HG03442 (cell line): ENCODE measurements around the gene TLL2.

Experiments used
- ATAC-seq: cut with Tn5 transposase; IDR thresholded peaks from one replicate; pipeline ENCODE4 v1.9.1; 2021; ENCODE audit warnings: mild to moderate bottlenecking, moderate library complexity; ENCODE audit not compliant: unreplicated experiment

TLL2 gene

DNA sequence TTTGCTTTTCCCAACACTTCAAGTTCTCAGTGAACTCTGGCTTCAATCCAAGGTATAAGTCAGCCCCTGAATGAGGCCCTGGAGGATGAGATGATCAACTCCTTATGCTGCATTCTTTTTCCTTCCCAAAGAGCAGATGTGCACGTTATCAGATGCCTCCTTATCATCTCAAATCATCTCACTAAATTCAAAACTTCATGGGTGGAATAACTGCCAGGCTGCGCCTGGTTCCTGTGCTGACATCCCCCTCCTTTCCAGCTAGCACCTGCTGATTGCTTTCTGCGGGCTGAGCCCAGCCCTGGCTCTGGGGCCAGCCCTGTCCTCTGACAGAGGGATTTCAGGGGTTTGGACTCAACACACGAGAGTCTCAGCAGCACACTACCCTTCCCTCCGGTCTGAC lies 44.9 kb downstream of the TLL2 start:
- ATAC-seq = no peak

DNA sequence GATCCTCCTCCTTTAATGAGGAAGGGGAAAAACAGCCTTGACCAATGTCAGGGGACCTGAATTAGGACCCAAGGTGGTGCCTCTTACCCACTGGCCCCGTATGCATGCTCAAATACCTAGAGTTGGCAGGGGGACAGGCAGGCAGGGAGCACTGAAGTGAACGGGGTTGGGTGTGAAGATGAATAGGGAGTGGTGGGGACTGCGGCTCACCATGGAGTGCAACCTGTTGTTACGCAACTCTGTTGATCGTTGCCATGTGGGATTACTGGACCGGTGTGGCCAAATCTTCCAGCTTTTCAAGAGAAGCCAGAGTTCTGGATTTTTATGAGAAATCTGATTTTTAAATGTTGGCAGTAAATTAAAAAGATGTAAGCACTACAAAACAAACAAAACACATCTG lies 48.1 kb downstream of the TLL2 start:
- ATAC-seq = no peak

DNA sequence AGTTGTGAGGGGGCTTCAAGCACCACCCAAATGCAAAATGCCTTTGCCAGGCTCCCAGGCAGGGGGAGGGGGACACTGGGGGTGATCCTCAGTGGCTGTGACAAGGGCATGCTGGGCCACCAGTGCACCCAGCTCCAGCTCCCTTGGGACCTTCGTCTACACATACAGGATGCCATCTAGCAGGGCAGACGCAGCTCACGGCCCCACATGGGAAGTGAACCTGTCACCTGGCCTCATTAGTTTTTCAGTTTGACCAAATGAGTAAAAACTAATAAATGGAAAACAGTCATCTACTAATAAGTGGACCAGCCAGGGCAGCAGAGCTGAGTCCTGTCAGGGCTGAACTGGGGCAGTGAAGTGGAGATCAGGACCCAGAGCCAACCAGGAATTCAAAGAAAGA lies 50.2 kb downstream of the TLL2 start:
- ATAC-seq = no peak

DNA sequence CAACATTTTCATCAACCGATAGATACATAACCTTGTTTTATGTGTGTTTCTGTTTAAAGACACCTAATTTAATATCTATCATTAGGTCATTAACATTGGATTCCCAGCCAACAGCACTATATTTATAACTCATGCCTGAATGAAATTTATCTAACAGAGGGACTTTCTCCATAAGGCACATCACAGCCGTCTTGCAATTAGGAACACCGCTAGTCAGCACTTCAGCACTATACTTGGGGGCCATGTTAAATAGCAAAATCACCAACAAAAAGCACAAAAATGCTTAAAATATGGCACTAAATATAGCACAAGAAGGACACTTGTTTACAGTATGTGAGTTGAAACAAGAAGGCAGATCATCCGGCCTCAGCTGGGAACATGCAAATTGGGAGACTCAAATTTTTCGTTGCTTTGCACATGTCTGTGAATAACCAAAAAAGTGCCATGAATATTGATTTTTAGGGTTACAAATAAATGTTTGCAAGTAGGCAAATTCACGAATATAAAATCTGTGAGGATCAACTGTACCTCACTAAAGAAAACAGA lies 51.0 kb downstream of the TLL2 start:
- no peak for ATAC-seq

DNA sequence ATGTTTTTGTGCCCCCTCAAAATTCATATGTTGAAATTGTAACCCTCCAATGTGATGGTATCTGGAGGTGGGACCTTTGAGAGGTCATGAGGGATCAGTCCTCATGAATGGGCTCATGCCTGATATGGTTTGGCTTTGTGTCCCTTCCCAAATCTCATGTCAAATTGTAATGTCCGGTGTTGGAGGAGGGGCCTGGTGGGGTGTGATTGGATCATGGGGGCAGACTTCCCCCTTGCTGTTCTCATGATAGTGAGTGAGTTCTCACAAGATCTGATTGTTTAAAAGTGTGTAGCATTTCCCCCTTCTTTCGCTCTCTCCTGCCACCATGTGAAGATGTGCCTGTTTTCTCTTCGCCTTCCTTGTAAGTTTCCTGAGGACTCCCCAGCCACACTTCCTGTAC lies 53.4 kb downstream of the TLL2 start:
- no peak for ATAC-seq

DNA sequence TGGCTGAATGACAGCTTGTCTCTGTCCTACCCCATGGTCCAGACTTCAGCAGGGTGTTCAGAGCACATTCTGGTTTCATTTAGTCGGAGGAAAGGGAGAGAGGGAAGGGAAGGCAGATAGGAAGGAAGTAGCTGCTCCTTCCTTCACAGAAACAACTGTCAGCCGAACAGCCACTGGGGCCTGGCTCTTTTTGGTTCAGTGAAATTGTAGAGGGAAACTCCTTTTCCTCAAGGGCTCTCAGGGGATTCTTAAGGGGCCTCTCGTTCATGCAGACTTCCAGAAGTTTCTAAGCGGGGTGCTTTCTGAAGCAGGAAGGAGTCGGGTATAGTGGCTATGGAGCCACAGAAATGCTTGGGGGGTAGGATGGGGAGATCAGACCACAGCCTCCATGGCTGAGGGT lies 56.4 kb downstream of the TLL2 start:
- ATAC-seq = no peak

DNA sequence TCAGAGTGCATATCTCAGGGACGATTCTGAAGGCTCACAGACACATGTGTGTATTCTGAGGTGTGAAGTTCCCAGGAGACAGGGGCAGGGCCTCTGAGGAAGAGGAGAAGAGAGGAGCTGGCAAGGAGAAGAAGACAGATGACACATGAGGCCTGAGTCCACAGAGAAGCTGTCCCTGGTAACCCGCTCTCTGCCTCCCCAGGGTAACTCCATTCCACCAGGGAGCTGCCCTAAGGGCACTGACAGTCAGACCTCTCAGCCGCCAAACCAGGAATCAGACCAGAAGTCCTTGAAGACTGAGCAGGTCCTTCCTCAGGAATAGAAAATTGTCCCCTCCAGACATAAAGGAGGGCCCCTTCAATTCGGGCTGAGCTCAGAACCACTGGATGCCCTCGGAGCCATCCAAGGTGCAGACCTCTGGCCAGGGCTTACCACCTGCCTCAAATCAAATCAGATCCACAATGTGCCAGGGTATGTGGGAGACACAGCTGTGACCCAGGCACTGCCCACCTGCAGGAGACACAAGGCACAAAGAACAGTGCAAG lies 57.4 kb downstream of the TLL2 start:
- no peak for ATAC-seq

DNA sequence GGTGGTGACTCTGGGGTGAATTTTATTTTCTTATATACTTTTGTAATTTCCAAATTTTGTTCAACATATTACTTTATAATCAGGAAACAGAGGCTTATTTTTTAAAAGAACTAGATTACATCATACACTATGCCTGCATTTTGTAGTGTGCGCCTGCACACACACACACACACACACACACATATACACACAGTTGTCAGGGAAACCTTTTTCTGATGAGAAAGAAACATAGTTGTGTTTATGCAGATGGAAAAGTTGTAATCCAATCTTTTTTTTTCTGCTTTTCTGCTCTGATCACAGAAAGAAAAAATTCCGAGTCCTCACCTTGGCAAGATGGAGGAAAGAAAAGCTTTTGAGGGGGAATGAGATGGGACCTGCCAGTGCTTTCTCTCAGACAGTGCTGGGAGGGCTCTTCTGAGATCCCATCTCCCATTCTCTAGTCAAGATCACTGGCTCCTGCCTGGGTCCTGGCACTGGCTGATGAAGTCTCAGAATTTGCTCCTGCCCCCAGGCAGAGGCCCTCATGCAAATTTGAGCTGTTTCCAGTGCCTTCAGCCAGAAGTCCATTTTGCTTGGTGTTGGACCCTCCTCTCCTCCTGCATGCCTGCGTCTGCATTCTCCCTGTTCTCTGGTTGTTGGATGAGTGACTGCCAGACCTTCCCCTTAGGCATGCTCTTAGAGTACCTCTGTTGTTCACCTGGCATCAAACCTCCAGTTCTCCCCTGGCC lies 59.7 kb downstream of the TLL2 start:
- ATAC-seq = no peak

DNA sequence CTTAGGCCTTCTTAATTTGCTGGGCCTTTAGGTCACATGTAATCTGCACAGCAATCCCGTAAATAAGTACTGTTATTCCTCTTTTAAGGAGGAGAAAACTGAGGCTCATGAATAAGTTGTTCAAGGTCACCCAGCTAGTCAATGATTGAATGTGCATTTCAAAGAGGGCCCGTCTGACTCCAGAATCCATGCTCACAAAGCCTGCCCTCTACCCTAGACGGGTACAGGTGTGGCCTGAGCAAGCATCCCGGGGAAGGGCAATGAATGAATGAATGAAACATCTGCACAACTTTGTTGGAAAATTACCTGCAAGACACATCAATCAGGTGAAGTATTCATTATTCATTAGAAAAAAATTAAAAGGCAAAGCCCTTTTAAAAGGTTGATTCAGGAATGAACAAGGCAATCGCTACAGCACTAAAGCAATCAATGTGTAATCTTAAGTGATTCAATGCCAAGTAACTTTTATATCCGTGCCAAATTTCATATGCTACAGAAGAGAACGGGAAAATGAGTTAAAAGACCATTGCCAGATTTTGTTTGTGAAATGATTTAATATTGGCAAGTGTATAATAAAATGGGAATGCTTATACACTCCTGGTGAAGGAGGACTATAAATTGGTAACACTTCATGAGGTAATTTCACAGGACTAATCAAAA lies 61.1 kb downstream of the TLL2 start:
- ATAC-seq = no peak

DNA sequence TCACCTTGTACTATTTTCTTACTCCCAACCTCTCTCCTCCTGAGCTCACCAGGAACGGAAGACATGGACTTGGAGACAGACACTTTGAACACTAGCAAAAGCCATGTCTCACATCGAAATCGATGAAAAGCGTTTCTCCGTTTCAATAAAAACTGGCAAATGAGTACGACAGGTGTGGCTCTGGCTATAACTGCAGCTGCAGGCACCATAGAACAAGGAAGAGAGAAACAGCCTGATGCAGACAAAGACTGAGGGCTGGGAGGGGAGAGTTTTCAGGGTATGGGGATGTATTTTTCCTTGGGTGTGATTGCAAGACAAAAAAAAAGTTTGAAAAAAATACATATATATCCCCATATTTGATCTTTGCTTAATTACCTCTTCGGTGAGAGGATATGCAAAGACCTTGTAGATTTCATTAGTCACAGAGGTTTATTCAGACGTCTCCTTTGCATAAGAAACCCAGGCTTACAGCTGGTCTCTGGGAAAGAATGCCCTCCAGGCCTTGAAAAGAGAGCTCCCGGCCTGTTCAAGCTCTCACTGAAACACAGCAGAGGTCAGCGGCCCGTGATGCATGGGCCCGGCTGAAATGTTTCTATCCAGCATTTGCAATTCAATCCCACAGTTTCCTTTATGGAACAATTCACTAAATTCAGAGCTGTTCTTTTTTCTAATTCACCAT lies 63.1 kb downstream of the TLL2 start:
- no peak for ATAC-seq

DNA sequence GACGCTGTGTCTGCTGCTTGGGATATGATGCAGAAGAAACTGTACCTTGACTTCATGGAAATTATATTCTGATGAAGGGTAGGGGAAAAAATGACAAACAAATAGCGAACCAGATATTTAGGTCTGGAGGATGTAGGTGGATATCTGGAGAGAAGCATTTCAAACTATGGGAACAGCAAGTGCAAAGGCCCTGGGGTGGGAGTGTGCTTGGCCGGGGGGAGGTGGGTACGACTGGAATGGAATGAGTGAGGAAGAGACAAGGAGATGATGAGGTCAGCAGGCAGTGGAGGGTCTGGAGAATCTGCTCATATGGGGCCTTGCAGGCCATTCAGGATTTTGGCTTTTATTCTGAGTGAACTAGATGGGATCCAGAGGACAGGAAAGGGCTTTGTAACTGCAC lies 65.2 kb downstream of the TLL2 start:
- ATAC-seq = no peak

DNA sequence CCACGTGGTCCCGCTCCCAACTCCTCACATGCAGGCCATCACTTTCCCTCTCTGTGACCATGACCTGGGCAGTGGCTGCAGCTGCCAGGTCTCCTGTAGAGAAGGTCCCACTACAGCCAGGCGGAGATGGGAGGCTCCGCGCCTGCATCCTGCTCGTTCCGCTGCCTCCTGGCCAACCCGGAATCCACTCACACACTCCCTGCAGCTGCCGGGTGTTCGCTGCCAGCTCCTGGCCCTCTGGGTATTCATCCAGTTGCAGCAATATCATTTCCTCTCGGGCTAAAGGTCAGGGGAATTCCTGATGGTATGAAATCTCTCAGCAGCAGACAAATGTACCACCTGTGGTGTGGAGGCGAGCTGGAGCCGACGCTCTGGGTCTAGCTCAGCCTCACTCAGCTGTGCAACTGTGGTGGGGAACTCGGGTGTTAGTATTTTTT lies 65.7 kb downstream of the TLL2 start:
- no peak for ATAC-seq

DNA sequence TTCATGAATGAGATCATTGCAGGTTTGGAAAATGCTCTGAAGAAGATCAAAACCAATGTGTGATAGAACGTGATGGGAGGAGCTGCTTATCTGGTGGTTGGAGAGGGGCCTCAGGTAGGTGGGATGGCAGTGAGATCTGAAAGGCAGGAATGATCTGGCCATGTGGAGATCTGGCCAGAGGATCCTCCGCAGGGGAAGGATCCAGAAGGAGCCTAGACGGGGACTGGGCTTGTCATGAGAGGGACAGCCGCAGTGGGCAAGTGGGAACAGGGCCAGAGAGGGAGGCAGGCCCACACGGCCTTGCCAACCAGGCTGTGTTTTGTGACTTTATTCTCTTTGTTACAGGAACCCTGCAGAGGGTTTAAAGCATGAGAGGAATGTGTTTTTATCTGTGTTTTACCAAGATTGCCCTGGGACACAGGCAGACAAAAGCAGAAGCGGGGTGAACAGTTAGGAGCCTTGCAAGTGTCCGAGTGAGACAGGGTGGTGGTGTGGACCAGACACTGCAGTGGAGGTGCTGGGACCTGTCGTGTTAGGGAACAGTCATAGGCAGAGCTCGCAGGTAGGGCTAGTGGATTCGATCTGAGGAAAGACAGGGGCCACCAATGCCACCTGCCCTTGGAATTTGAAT lies 66.6 kb downstream of the TLL2 start:
- ATAC-seq = no peak

DNA sequence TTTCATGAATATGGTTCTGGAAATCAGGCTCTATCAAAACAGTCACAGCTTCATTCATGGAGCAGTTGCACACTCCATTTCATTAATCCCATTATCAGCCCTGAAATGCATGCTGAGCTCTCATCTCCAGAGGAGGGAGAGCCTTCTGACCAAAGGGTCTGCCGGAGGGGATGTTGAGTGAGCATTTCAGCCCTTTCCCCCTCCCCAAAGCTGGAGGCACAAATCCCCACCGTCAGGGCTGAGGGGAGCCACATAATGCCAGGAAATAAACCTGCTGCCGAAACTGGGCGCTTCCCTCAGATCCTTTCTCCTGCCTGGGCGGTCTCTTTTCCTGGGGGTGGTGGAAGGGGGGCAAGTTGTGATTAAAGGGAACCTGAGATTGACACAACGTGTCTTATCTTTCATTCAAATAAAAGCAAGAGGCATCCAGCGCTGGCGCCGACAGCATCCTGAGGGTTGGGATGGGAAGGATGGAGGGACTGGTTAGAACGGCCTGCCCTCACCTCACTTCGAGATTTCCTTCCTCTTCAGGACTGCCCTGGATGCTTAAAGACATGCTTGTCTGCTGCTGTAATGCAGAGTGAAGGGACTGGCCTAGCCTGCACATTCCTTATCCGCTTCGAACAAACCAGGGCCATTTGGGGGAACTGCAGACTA lies 71.6 kb downstream of the TLL2 start:
- ATAC-seq = no peak

DNA sequence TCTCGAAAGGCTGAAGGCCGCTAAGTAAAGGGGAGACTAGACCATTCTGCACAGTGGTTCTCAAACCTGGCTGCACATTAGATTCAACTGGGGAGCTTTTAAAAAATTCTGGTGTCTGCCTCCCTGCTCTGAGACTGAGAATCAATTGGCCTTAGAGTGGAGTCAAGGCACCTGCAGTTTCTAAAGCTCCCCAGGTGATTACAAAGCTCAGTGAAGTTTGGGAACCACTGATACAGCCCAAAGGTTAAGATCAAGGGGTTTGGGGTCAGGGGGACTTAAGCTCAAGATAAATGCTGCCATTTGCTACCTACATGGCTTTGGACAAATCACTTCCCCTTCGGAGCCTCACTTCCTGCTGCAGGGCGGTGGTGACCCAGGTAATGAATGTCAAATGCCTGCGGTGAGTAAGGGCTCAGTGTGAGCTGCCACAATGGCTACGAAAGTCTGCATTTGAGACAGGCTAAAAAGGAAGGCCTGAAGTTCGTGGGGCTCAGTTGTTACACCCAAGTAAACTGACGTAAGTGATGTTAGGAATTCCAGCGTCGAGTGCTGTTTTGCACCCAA lies 72.3 kb downstream of the TLL2 start:
- no peak for ATAC-seq

DNA sequence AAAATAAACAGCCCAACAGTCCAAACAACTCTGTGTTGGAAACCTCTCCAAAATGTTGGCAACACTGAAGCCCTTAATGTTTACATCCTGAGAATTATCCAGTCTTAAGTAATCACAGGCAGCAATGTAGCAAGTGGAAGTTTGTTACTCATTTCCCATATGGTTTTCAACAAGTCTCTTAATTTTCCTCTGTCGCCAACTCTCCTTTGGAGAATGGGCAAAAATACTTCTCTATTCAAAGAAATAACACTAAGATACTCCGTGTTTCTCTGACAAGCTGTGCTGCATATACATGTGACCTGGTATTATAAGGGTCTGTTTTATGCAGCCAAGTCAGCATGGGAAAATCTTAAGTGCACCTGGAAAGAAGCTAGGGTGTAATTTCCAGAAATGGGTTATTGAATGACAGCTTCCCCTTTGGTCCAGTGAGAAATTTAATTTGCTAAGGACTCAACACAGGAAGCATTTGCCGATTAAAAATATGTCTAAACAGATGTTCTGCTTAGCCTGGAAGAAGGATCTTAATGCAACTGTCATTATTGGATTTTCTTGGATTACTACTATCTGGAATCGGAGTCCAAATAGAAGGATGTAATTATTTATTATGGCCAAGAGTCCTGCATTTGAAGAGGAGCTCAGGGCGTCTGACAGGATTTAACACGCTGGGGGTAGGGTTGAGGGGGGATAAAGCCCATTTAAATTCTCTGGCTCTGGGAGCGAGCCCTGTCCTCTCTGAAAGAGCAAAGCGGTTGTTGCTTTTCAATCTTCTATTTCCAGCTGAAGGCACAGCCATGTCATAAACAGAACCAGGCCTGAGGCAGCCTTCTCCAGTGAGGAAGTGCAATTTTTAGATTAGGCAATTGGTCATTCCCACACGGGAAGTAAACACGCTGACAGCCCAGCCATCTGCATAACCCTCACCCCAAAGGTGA lies 73.1 kb downstream of the TLL2 start:
- no peak for ATAC-seq

DNA sequence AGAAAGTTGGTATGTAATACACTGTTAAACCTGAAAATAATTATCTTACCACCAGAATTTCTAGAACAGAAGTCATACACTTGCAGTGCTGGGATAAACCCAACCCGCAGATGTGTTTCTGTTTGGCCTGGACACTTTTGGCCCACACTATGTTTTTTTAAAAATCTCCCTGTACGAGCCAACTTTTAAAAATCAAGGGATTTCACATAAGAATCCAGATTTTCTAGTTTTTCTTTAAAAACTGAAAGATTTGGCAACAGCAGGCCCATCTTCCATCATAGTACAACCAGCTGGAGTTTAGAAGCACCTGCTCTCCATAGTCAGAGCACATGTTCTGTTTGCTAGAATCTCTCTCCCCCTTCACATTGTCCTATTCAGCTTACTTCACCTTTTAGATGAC lies 74.0 kb downstream of the TLL2 start:
- ATAC-seq = no peak

DNA sequence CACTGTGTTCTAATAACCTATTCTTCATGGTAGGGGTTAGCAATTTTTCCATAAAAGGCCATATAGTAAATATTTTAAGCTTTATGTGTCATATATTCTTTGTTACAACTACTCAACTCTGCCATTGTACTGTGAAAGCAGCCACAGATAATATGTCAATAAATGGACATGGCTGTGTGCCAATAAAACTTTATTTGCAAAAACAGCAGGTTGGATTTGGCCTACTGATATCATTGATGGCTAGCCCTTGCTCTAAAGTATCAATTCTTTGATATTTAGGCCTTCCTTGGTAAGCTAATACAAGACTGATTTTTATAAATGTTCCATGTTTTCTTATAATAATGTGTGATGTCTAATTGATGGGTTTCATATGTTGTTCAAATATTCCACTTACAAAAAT lies 77.7 kb downstream of the TLL2 start:
- ATAC-seq = no peak
